SK-N-SH (cell line): Measurements from ENCODE around the gene FOXI2. TPM values are rescaled to one million over a fixed set of nuclear protein-coding genes. Genes with fewer than 3 reads are reported as not detected.

Experiments used
- CTCF ChIA-PET: fragments of 300-600, 350-600 bp; formaldehyde crosslinking; extraction: SDS; loops from one replicate; lab custom pipeline; 2021; lab: Yijun Ruan, JAX
- POLR2A ChIA-PET: fragments of 350-600 bp; sonication (Branson Sonifier 250); formaldehyde crosslinking; extraction: SDS; loops from one replicate; lab custom pipeline; 2020; ENCODE audit warnings: antibody characterized with exemption, inconsistent platforms; lab: Yijun Ruan, JAX
- DNase-seq: peaks from one replicate; pipeline ENCODE4 v3.0.0; 2012
- H2AFZ ChIP-seq: fragments of 200-600 bp; sonication (generic); 2 replicates; pipeline ENCODE4 v1.8.1; 2016; ENCODE audit warnings: antibody characterized with exemption, mild to moderate bottlenecking, low read depth
- H3F3A ChIP-seq: fragments of 200-600 bp; sonication (generic); replicated peaks from 2 replicates; pipeline ENCODE3; 2016; ENCODE audit warnings: antibody characterized with exemption, mild to moderate bottlenecking; ENCODE audit not compliant: insufficient read depth
- H3K27ac ChIP-seq, 2 experiments: fragments of 200-500 bp in 1 of 2; fragments of 200-600 bp in 1 of 2; sonication (Bioruptor generic) in 1 of 2; sonication (generic), shearing (Covaris generic) in 1 of 2; 2 replicates each; pipeline versions ENCODE4 v1.5.1 to v1.6.1; 2014 to 2016; ENCODE audit warnings: low read depth in 2 of 2, inconsistent platforms in 1 of 2, low read length in 1 of 2, mild to moderate bottlenecking in 1 of 2, mixed read lengths in 1 of 2
- H3K27me3 ChIP-seq: fragments of 200-600 bp; sonication (generic), shearing (Covaris generic); 2 replicates; pipeline ENCODE4 v1.6.1; 2016; ENCODE audit warnings: mixed run types; ENCODE audit not compliant: insufficient read depth
- H3K36me3 ChIP-seq, 2 experiments: fragments of 200-500 bp in 1 of 2; fragments of 200-600 bp in 1 of 2; sonication (Bioruptor generic) in 1 of 2; sonication (generic) in 1 of 2; replicated peaks in 1 of 2; 2 replicates each; pipeline versions ENCODE3 to v1.5.1; 2014 to 2016; ENCODE audit warnings: low read length in 1 of 2, mild to moderate bottlenecking in 1 of 2; ENCODE audit not compliant: insufficient read depth in 2 of 2, control insufficient read depth in 1 of 2
- H3K4me1 ChIP-seq, 2 experiments: fragments of 200-500 bp in 1 of 2; fragments of 200-600 bp in 1 of 2; sonication (Bioruptor generic) in 1 of 2; sonication (generic), shearing (Covaris generic) in 1 of 2; 2 replicates each; pipeline versions ENCODE4 v1.5.1 to v1.6.1; 2014 to 2016; ENCODE audit warnings: low read depth in 1 of 2, low read length in 1 of 2, mixed run types in 1 of 2; ENCODE audit not compliant: insufficient read depth in 2 of 2, control insufficient read depth in 1 of 2
- H3K4me2 ChIP-seq: fragments of 200-600 bp; sonication (generic), shearing (Covaris generic); 2 replicates; pipeline ENCODE4 v1.6.1; 2017; ENCODE audit warnings: mixed run types
- H3K4me3 ChIP-seq, 2 experiments: fragments of 200-500 bp in 1 of 2; fragments of 200-600 bp in 1 of 2; sonication (Bioruptor generic) in 1 of 2; sonication (generic), shearing (Covaris generic) in 1 of 2; 2 replicates each; pipeline versions ENCODE4 v1.5.1 to v1.8.1; 2014 to 2016; ENCODE audit warnings: low read depth in 2 of 2, inconsistent platforms in 1 of 2, low read length in 1 of 2, mild to moderate bottlenecking in 1 of 2, mixed read lengths in 1 of 2, moderate library complexity in 1 of 2
- H3K79me2 ChIP-seq: fragments of 200-600 bp; sonication (generic); 2 replicates; pipeline ENCODE4 v1.8.1; 2017; ENCODE audit warnings: mild to moderate bottlenecking; ENCODE audit not compliant: insufficient read depth
- H3K9ac ChIP-seq: fragments of 200-600 bp; sonication (generic); 2 replicates; pipeline ENCODE4 v1.6.1; 2017; ENCODE audit warnings: mixed run types
- H3K9me2 ChIP-seq: fragments of 200-600 bp; sonication (generic); 2 replicates; pipeline ENCODE4 v1.6.1; 2017; ENCODE audit warnings: mixed run types
- H3K9me3 ChIP-seq: fragments of 200-600 bp; sonication (generic); 2 replicates; pipeline ENCODE4 v1.6.1; 2017; ENCODE audit warnings: mixed run types, mild to moderate bottlenecking, moderate library complexity
- H4K20me1 ChIP-seq: fragments of 200-600 bp; sonication (generic); 2 replicates; pipeline ENCODE4 v1.6.1; 2017; ENCODE audit warnings: mild to moderate bottlenecking, mixed run types; ENCODE audit not compliant: insufficient read depth
- EP300 ChIP-seq, 2 experiments: IDR thresholded peaks; 2 replicates each; pipeline versions ENCODE4 v1.4.0 to v1.6.1; 2012; ENCODE audit warnings: borderline replicate concordance in 1 of 2, low read depth in 1 of 2, low read length in 1 of 2
- FOXJ3 ChIP-seq: sonication (generic); formaldehyde crosslinking; IDR thresholded peaks from 2 replicates; pipeline ENCODE4 v1.5.1; 2020; ENCODE audit warnings: mild to moderate bottlenecking, missing genetic modification reagents
- FOXM1 ChIP-seq: IDR thresholded peaks from 2 replicates; pipeline ENCODE4 v1.4.0; 2012; ENCODE audit warnings: low read depth, mild to moderate bottlenecking
- GATA2 ChIP-seq: sonication (generic); formaldehyde crosslinking; IDR thresholded peaks from 2 replicates; pipeline ENCODE4 v1.5.0; 2020; ENCODE audit warnings: mild to moderate bottlenecking, missing genetic modification reagents
- NRF1 ChIP-seq: IDR thresholded peaks from 2 replicates; pipeline ENCODE4 v1.6.1; 2012; ENCODE audit warnings: low read depth, mild to moderate bottlenecking, low read length
- RFX5 ChIP-seq: IDR thresholded peaks from 2 replicates; pipeline ENCODE4 v1.6.1; 2012; ENCODE audit warnings: mild to moderate bottlenecking, improper control_type of control experiment, low read length
- SIN3A ChIP-seq: IDR thresholded peaks from 2 replicates; pipeline ENCODE4 v1.6.1; 2012; ENCODE audit warnings: low read depth, mild to moderate bottlenecking, low read length, moderate library complexity, borderline replicate concordance
- TCF12 ChIP-seq: IDR thresholded peaks from 2 replicates; pipeline ENCODE4 v1.4.0; 2012
- TEAD4 ChIP-seq: IDR thresholded peaks from 2 replicates; pipeline ENCODE4 v1.4.0; 2012; ENCODE audit warnings: mild to moderate bottlenecking, borderline replicate concordance; ENCODE audit not compliant: insufficient read depth
- YY1 ChIP-seq: IDR thresholded peaks from 2 replicates; pipeline ENCODE4 v1.4.0; 2012; ENCODE audit warnings: low read depth, mild to moderate bottlenecking
- WGBS: methylation state at CpG from one replicate; pipeline ENCODE4 v1.1.6; 2017; ENCODE audit warnings: low lambda C conversion rate; 5-methylcytosine and 5-hydroxymethylcytosine counted together
- polyA plus RNA-seq, 3 experiments: library from polyadenylated mRNA; depleted of rRNA; stranded (reverse); fragments of >200 nt; gene quantifications; 2 replicates each; pipeline ENCODE4 v1.2.3, GENCODE V29; 2012
- TF ChIP-seq, protein P1 (sequence below): fragments of 150-350 bp; IDR thresholded peaks from 2 replicates; pipeline ENCODE4 v1.6.1; 2016; ENCODE audit warnings: mild to moderate bottlenecking, low read depth, low read length
- TF ChIP-seq, protein P2 (sequence below): IDR thresholded peaks from 2 replicates; pipeline ENCODE4 v1.4.0; 2012; ENCODE audit warnings: low read depth, borderline replicate concordance
- TF ChIP-seq, protein P3 (sequence below): fragments of 200-600 bp; sonication (generic); IDR thresholded peaks from 2 replicates; pipeline ENCODE4 v1.6.1; 2017; ENCODE audit warnings: antibody characterized with exemption, mild to moderate bottlenecking, moderate library complexity

Gene FOXI2
- polyA plus RNA-seq, 1 of the 3 experiments (the other 2 are of a cell fraction): not detected

DNA sequence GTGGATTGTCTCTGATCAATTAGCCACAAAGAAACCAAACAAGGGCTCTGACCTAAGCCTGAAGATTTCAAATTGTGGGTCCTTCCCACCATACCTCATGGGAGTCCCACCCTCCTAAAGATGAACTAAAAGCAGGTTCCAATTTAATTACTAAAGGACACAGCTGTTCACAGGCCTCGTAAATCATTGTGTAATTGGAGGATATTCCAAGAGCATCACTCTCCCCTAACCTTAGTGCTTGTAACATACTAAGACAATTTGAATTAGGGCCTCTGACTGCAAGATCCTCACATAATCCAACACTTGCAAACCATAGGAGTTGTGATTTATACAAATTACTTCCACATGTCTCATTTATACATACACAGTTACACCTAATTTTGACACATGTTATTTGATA lies 44.4 kb downstream of the FOXI2 start:
- Histone ChIP-seq H3K36me3 (no peaks in the 10 kb centered on the region), H3K9ac (no peak overlapping the region), H3F3A (no peaks in the 10 kb centered on the region), H3K27me3 (no peaks in the 10 kb centered on the region), H3K4me3 (no peak overlapping the region), H2AFZ (no peak overlapping the region), H4K20me1 (no peaks in the 10 kb centered on the region), H3K4me2 (no peak overlapping the region), H3K79me2 (no peaks in the 10 kb centered on the region), H3K27ac (no peak overlapping the region), H3K9me3 (no peaks in the 10 kb centered on the region)
- WGBS: 13% methylated on average over 1 of the region's 1 CpG
- no peak for DNase-seq
- POLR2A ChIA-PET: no interaction called here
- TF ChIP-seq TCF12: no peak
- TF ChIP-seq, all 33 proteins: peak for 0
- CTCF ChIA-PET: no interaction called here
- H3K4me1 ChIP-seq: no peaks in the 10 kb centered on the region; a peak in 1 of 4 replicates
- no peaks in the 10 kb centered on the region for H3K9me2 ChIP-seq

DNA sequence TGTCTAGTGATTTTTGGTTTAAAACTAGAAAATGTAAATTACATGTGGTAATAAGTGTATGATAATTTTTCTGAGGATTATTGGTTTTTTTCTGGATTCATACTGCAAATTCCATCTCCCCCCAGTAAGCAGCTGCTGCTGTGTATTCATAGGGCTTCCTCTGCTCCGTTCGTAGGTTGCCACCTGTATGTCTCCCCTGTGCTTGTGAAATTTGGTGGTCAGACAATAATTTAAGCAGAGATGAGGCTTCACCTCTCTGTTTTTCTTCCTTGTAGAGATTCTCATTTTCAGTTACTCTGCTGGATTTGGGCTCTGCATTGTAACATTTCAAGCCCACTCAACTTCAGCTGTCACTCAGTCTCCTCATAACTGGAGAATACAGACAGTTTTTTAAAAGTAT lies 50.9 kb downstream of the FOXI2 start:
- Histone ChIP-seq H3K9me3 (no peaks in the 10 kb centered on the region), H3K4me2 (no peak overlapping the region), H3K27ac (no peak overlapping the region), H4K20me1 (no peaks in the 10 kb centered on the region), H3K4me1 (no peaks in the 10 kb centered on the region), H3K4me3 (no peak overlapping the region), H3F3A (no peaks in the 10 kb centered on the region), H2AFZ (no peak overlapping the region), H3K27me3 (no peaks in the 10 kb centered on the region), H3K9ac (no peak overlapping the region), H3K9me2 (no peaks in the 10 kb centered on the region), H3K36me3 (no peaks in the 10 kb centered on the region), H3K79me2 (no peaks in the 10 kb centered on the region)
- TF ChIP-seq, protein P1, sequence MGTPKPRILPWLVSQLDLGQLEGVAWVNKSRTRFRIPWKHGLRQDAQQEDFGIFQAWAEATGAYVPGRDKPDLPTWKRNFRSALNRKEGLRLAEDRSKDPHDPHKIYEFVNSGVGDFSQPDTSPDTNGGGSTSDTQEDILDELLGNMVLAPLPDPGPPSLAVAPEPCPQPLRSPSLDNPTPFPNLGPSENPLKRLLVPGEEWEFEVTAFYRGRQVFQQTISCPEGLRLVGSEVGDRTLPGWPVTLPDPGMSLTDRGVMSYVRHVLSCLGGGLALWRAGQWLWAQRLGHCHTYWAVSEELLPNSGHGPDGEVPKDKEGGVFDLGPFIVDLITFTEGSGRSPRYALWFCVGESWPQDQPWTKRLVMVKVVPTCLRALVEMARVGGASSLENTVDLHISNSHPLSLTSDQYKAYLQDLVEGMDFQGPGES: no peak
- no peak for TF ChIP-seq YY1
- TF ChIP-seq FOXJ3 (CRISPR knock-in tag): no peak
- no peak for TF ChIP-seq FOXM1
- TF ChIP-seq, protein P2, sequence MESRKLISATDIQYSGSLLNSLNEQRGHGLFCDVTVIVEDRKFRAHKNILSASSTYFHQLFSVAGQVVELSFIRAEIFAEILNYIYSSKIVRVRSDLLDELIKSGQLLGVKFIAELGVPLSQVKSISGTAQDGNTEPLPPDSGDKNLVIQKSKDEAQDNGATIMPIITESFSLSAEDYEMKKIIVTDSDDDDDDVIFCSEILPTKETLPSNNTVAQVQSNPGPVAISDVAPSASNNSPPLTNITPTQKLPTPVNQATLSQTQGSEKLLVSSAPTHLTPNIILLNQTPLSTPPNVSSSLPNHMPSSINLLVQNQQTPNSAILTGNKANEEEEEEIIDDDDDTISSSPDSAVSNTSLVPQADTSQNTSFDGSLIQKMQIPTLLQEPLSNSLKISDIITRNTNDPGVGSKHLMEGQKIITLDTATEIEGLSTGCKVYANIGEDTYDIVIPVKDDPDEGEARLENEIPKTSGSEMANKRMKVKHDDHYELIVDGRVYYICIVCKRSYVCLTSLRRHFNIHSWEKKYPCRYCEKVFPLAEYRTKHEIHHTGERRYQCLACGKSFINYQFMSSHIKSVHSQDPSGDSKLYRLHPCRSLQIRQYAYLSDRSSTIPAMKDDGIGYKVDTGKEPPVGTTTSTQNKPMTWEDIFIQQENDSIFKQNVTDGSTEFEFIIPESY: no peak
- no peak for TF ChIP-seq GATA2
- ChIA-PET CTCF (interaction anchor here (1.2 kb wide), 1 partner anchor 72 kb away, joined by 3 read pairs; no protein-coding TSS in a partner anchor), POLR2A (no interaction called here)
- DNase-seq: no peak
- WGBS: 34% methylated on average over 2 of the region's 2 CpGs

DNA sequence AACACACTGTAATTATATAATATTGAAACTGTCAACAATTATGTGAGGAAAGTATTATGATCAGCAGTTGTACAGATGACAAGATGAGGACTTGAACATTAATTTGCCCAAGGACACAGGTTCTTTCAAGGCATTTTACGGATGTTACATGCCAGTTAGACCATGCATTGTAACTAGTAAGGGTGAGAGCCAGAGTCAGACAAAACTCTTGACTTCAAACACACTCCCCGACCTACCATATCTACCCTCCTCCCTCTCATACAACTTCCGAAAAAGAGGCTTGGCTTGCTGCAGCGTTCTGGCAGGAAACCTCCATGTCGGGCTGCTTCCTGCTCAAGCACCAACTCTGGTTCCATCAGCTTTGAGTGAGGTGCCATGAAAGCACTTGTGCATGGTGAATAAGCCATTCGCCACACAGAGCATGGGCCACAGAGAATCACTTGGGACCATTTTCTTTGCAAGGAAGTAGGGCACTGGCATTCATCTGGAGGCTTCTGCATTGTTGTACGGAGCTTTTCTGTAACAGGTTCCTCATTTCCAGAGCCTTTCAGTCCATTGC lies 53.2 kb downstream of the FOXI2 start:
- POLR2A ChIA-PET: no interaction called here
- Histone ChIP-seq H2AFZ (no peak overlapping the region), H3K4me1 (no peaks in the 10 kb centered on the region), H3K9me2 (no peaks in the 10 kb centered on the region), H3K4me2 (no peak overlapping the region), H3K36me3 (no peaks in the 10 kb centered on the region), H3K9me3 (no peaks in the 10 kb centered on the region), H3F3A (no peaks in the 10 kb centered on the region), H4K20me1 (no peaks in the 10 kb centered on the region), H3K27me3 (no peaks in the 10 kb centered on the region), H3K79me2 (no peaks in the 10 kb centered on the region), H3K4me3 (no peak overlapping the region), H3K9ac (no peak overlapping the region), H3K27ac (no peak overlapping the region)
- DNase-seq: no peak
- WGBS: 16% methylated on average over 6 of the region's 7 CpGs
- CTCF ChIA-PET: interaction anchor here (0.8 to 1.8 kb wide), 2 partner anchors 15 to 64 kb away, joined by 3 to 6 read pairs; no protein-coding TSS in a partner anchor
- no peak for TF ChIP-seq SIN3A
- TF ChIP-seq EP300 (IDR thresholded peaks at IDR 0.05; ENCODE audit: borderline replicate concordance in 1 of 2, low read depth in 1 of 2, low read length in 1 of 2): no peak
- TF ChIP-seq, protein P3, sequence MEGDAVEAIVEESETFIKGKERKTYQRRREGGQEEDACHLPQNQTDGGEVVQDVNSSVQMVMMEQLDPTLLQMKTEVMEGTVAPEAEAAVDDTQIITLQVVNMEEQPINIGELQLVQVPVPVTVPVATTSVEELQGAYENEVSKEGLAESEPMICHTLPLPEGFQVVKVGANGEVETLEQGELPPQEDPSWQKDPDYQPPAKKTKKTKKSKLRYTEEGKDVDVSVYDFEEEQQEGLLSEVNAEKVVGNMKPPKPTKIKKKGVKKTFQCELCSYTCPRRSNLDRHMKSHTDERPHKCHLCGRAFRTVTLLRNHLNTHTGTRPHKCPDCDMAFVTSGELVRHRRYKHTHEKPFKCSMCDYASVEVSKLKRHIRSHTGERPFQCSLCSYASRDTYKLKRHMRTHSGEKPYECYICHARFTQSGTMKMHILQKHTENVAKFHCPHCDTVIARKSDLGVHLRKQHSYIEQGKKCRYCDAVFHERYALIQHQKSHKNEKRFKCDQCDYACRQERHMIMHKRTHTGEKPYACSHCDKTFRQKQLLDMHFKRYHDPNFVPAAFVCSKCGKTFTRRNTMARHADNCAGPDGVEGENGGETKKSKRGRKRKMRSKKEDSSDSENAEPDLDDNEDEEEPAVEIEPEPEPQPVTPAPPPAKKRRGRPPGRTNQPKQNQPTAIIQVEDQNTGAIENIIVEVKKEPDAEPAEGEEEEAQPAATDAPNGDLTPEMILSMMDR: no peak
- no peak for TF ChIP-seq TEAD4
- no peak for TF ChIP-seq RFX5
- no peak for TF ChIP-seq NRF1
